NCI-H345 treated with DMSO at 0.1 percent for 48 hours (cell line): ENCODE data around the gene EMP2.
"Not testable (repeated sequence)": the region's sequence is repeated elsewhere in the genome, so short reads cannot be mapped to it uniquely, and the experiment has no call there.

Experiments used
- DNase-seq: peaks from one replicate; lab custom pipeline; 2025; ENCODE audit not compliant: unreplicated experiment; lab: John Stamatoyannopoulos, UW

Gene EMP2

GRCh38 chr16:10552998-10553491, 27.4 kb downstream of the EMP2 start:
- no peak for DNase-seq

- no peak for DNase-seq
Measured at GRCh38 chr16:10552281-10552680, 28.1 kb downstream of the EMP2 start.

GRCh38 chr16:10551881-10552280, 28.5 kb downstream of the EMP2 start:
- no peak for DNase-seq

GRCh38 chr16:10548404-10548803, 32.0 kb downstream of the EMP2 start:
- DNase-seq: no peak

- no peak for DNase-seq
Measured at GRCh38 chr16:10547708-10548107, 32.7 kb downstream of the EMP2 start.

- DNase-seq: no peak
Measured at GRCh38 chr16:10543231-10543977, 37.0 kb downstream of the EMP2 start.

GRCh38 chr16:10541366-10541765, 39.0 kb downstream of the EMP2 start:
- no peak for DNase-seq

GRCh38 chr16:10539793-10540192, 40.6 kb downstream of the EMP2 start:
- no peak for DNase-seq

GRCh38 chr16:10539236-10539635, 41.2 kb downstream of the EMP2 start:
- no peak for DNase-seq

- DNase-seq: no peak
Measured at GRCh38 chr16:10538583-10538982, 41.8 kb downstream of the EMP2 start.

GRCh38 chr16:10537946-10538345, 42.5 kb downstream of the EMP2 start:
- no peak for DNase-seq

- no peak for DNase-seq
Measured at GRCh38 chr16:10536814-10537389, 43.5 kb downstream of the EMP2 start.

- not testable (repeated sequence) for DNase-seq
Measured at GRCh38 chr16:10536328-10536727, 44.1 kb downstream of the EMP2 start.

GRCh38 chr16:10535461-10535860, 44.9 kb downstream of the EMP2 start:
- no peak for DNase-seq

GRCh38 chr16:10534748-10535147, 45.6 kb downstream of the EMP2 start:
- no peak for DNase-seq

GRCh38 chr16:10533612-10534011, 46.8 kb downstream of the EMP2 start:
- not testable (repeated sequence) for DNase-seq

- DNase-seq: no peak
Measured at GRCh38 chr16:10531582-10531981, 48.8 kb downstream of the EMP2 start.

GRCh38 chr16:10530685-10531084, 49.7 kb downstream of the EMP2 start:
- no peak for DNase-seq

- DNase-seq: no peak
Measured at GRCh38 chr16:10529895-10530669, 50.3 kb downstream of the EMP2 start.

GRCh38 chr16:10528635-10529034, 51.8 kb downstream of the EMP2 start:
- DNase-seq: no peak

GRCh38 chr16:10526962-10527361, 53.4 kb downstream of the EMP2 start:
- no peak for DNase-seq
